K562 (cell line): Measurements from ENCODE around the gene VEGFA. TPM values are rescaled to one million over a fixed set of nuclear protein-coding genes. Genes with fewer than 3 reads are reported as not detected.
A peak's percentile ranks its signal among the peaks of the same experiment; 100 is the strongest.

ENCODE experiments used
- CBFA2T3 ChIP-seq: fragments of 450-650 bp; IDR thresholded peaks from 2 replicates; pipeline ENCODE4 v1.6.1; 2017
- CBFB ChIP-seq: sonication (generic); formaldehyde crosslinking; IDR thresholded peaks from 2 replicates; pipeline ENCODE4 v1.4.0; 2020; ENCODE audit warnings: mild to moderate bottlenecking, missing genetic modification reagents
- COPS2 ChIP-seq: fragments of 450-650 bp; conservative IDR thresholded peaks from 2 replicates; pipeline ENCODE4 v1.6.1; 2016; ENCODE audit warnings: mild to moderate bottlenecking, moderate library complexity
- FOXP4 ChIP-seq: sonication (generic); formaldehyde crosslinking; IDR thresholded peaks from 2 replicates; pipeline ENCODE4 v1.8.0; 2022; ENCODE audit warnings: mild to moderate bottlenecking, missing genetic modification reagents, borderline replicate concordance
- HNRNPK ChIP-seq: fragments of 200-400 bp; formaldehyde crosslinking; IDR thresholded peaks from one replicate; pipeline ENCODE4 v1.6.1; 2018; ENCODE audit warnings: mild to moderate bottlenecking, low read depth, low read length; ENCODE audit not compliant: poor library complexity, severe bottlenecking
- ILF3 ChIP-seq: fragments of 450-650 bp; IDR thresholded peaks from 2 replicates; pipeline ENCODE4 v1.6.1; 2018; ENCODE audit warnings: antibody characterized with exemption, mild to moderate bottlenecking, moderate library complexity, borderline replicate concordance
- KAT2B ChIP-seq: IDR thresholded peaks from one replicate; pipeline ENCODE4 v1.6.1; 2012; ENCODE audit warnings: low read depth, mild to moderate bottlenecking, control low read depth, inconsistent platforms, low read length, moderate library complexity
- KLF16 ChIP-seq: IDR thresholded peaks from 2 replicates; pipeline ENCODE4 v1.6.1; 2016; ENCODE audit warnings: antibody characterized with exemption
- MAFG ChIP-seq: fragments of 450-650 bp; conservative IDR thresholded peaks from 2 replicates; pipeline ENCODE4 v1.6.1; 2016; ENCODE audit warnings: missing genetic modification characterization, missing compliant biosample characterization
- MITF ChIP-seq: IDR thresholded peaks from 2 replicates; pipeline ENCODE4 v1.6.1; 2014; ENCODE audit warnings: antibody characterized with exemption
- MYBL2 ChIP-seq, 2 experiments: fragments of 450-650 bp in 1 of 2; sonication (generic) in 1 of 2; formaldehyde crosslinking in 1 of 2; IDR thresholded peaks; 2 replicates each; pipeline versions ENCODE4 v1.6.1 to v1.8.1; 2017 to 2022; ENCODE audit warnings: borderline replicate concordance in 1 of 2, inconsistent platforms in 1 of 2, low read depth in 1 of 2, mild to moderate bottlenecking in 1 of 2, missing genetic modification reagents in 1 of 2, moderate library complexity in 1 of 2
- PTRF ChIP-seq: fragments of 450-650 bp; IDR thresholded peaks from 2 replicates; pipeline ENCODE4 v1.6.1; 2016; ENCODE audit warnings: mild to moderate bottlenecking, missing genetic modification characterization, missing compliant biosample characterization
- RAD21 ChIP-seq, 2 experiments: fragments of 250-450 bp in 1 of 2; fragments of 450-650 bp in 1 of 2; sonication (Bioruptor Pico) in 1 of 2; formaldehyde crosslinking in 1 of 2; IDR thresholded peaks in 1 of 2; conservative IDR thresholded peaks in 1 of 2; 2 replicates each; pipeline versions ENCODE4 v1.4.0 to v1.8.0; 2020 to 2022; ENCODE audit warnings: mild to moderate bottlenecking in 2 of 2, moderate library complexity in 1 of 2
- RBM15 ChIP-seq: fragments of 200-400 bp; formaldehyde crosslinking; IDR thresholded peaks from 2 replicates; pipeline ENCODE4 v1.6.1; 2018; ENCODE audit warnings: mild to moderate bottlenecking, low read length, moderate library complexity; ENCODE audit not compliant: insufficient read depth
- RFX1 ChIP-seq: fragments of 450-650 bp; IDR thresholded peaks from 2 replicates; pipeline ENCODE4 v1.6.1; 2016; ENCODE audit warnings: mild to moderate bottlenecking, moderate library complexity
- SAFB2 ChIP-seq: fragments of 200-400 bp; formaldehyde crosslinking; IDR thresholded peaks from 2 replicates; pipeline ENCODE4 v1.6.1; 2018; ENCODE audit warnings: borderline replicate concordance, low read length, low read depth, moderate library complexity; ENCODE audit not compliant: severe bottlenecking
- SNIP1 ChIP-seq: fragments of 450-650 bp; IDR thresholded peaks from 2 replicates; pipeline ENCODE4 v1.7.1; 2017; ENCODE audit warnings: low read depth, mild to moderate bottlenecking
- THAP7 ChIP-seq: fragments of 250-450 bp; sonication (Bioruptor Pico); IDR thresholded peaks from 2 replicates; pipeline ENCODE4 v1.5.0; 2021
- ZBTB12 ChIP-seq: fragments of 250-450 bp; sonication (Bioruptor Pico); IDR thresholded peaks from 2 replicates; pipeline ENCODE4 v1.4.0; 2020
- ZNF133 ChIP-seq: fragments of 250-450 bp; sonication (Bioruptor Pico); IDR thresholded peaks from 2 replicates; pipeline ENCODE4 v1.4.0; 2020; ENCODE audit warnings: mild to moderate bottlenecking
- ZNF146 ChIP-seq: IDR thresholded peaks from one replicate; pipeline ENCODE4 v1.6.1; 2018; ENCODE audit warnings: missing compliant biosample characterization; ENCODE audit not compliant: unreplicated experiment
- ZNF175 ChIP-seq: fragments of 200-800 bp; sonication (Bioruptor generic); IDR thresholded peaks from 2 replicates; pipeline ENCODE4 v1.6.1; 2016; ENCODE audit warnings: low read depth, mild to moderate bottlenecking, missing genetic modification characterization, missing compliant biosample characterization
- ZNF507 ChIP-seq: conservative IDR thresholded peaks from 2 replicates; pipeline ENCODE4 v1.6.1; 2017; ENCODE audit warnings: missing genetic modification characterization, missing compliant biosample characterization
- ZNF717 ChIP-seq: fragments of 250-450 bp; sonication (Bioruptor Pico); IDR thresholded peaks from 2 replicates; pipeline ENCODE4 v1.5.0; 2021
- polyA plus RNA-seq, 8 experiments: library from polyadenylated mRNA; depleted of rRNA in 4 of 8; stranded (reverse) in 5 of 8; unstranded in 3 of 8; fragments of >200 nt; fragmentation: Nextera tagmentation in 2 of 8; fragmentation: Illumina TruSeq in 1 of 8; extraction: Ambion mirVana in 2 of 8; extraction: Trizol in 1 of 8; gene quantifications; 2 replicates each; pipeline versions ENCODE4 v1.2.1 to v1.2.3, GENCODE V29; 2011 to 2014; ENCODE audit warnings: inconsistent platforms in 1 of 8, missing spikeins in 1 of 8
- total RNA-seq, 7 experiments: library from RNA; depleted of rRNA in 6 of 7; stranded (reverse); fragments of >200 nt in 6 of 7; fragmentation: Illumina TruSeq in 2 of 7; extraction: Trizol in 2 of 7; gene quantifications; 2 replicates each; pipeline versions ENCODE4 v1.2.1 to v1.2.3, GENCODE V29; 2011 to 2021; ENCODE audit warnings: low replicate concordance in 1 of 7

Gene VEGFA
- total and polyA plus RNA-seq, 9 of the 15 experiments (the other 6 are each of a cell fraction or from before 2014, with no cell fraction given): 14.0 to 271 (median 124) TPM

- TF ChIP-seq ZBTB12 (CRISPR knock-in tag) (peak; percentile 76), ZNF146 (CRISPR knock-in tag) (no peak), MYBL2 (IDR thresholded peaks at IDR 0.05; ENCODE audit: low read depth) (no peak), MYBL2 (CRISPR knock-in tag; IDR thresholded peaks at IDR 0.05; ENCODE audit: borderline replicate concordance) (no peak), SNIP1 (no peak), MAFG (tag) (no peak), RBM15 (no peak), HNRNPK (no peak), ILF3 (no peak), KLF16 (peak; percentile 54; the same call in 1 of the 2 replicates), RAD21 (CRISPR knock-in tag; conservative IDR thresholded peaks at IDR 0.05 in 1 of 2, IDR thresholded peaks at IDR 0.05 in 1 of 2) (peak; percentile 16 to 40; a peak in 2 of 4 replicates), MITF (peak; percentile 100), ZNF717 (CRISPR knock-in tag) (no peak), CBFB (peak; percentile 100), ZNF507 (no peak), COPS2 (no peak), ZNF175 (peak; percentile 76), ZNF133 (CRISPR knock-in tag) (no peak), SAFB2 (no peak), PTRF (no peak), RFX1 (no peak), FOXP4 (no peak), KAT2B (no peak), THAP7 (CRISPR knock-in tag) (no peak), CBFA2T3 (peak; percentile 52)
Observed at GRCh38 chr6:43724914-43725642, 44.9 kb upstream of the VEGFA start (continued).
